Eye (tissue), 1 donor: ENCODE results near the gene GPLD1.
A peak's percentile ranks its signal among the peaks of the same experiment; 100 is the strongest.
"Not testable (repeated sequence)": the region's sequence is repeated elsewhere in the genome, so short reads cannot be mapped to it uniquely, and the experiment has no call there.

Experiments used
- DNase-seq: peaks from one replicate; pipeline ENCODE4 v3.0.0-alpha.2; 2015

GPLD1 gene, protein sequence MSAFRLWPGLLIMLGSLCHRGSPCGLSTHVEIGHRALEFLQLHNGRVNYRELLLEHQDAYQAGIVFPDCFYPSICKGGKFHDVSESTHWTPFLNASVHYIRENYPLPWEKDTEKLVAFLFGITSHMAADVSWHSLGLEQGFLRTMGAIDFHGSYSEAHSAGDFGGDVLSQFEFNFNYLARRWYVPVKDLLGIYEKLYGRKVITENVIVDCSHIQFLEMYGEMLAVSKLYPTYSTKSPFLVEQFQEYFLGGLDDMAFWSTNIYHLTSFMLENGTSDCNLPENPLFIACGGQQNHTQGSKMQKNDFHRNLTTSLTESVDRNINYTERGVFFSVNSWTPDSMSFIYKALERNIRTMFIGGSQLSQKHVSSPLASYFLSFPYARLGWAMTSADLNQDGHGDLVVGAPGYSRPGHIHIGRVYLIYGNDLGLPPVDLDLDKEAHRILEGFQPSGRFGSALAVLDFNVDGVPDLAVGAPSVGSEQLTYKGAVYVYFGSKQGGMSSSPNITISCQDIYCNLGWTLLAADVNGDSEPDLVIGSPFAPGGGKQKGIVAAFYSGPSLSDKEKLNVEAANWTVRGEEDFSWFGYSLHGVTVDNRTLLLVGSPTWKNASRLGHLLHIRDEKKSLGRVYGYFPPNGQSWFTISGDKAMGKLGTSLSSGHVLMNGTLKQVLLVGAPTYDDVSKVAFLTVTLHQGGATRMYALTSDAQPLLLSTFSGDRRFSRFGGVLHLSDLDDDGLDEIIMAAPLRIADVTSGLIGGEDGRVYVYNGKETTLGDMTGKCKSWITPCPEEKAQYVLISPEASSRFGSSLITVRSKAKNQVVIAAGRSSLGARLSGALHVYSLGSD

DNA sequence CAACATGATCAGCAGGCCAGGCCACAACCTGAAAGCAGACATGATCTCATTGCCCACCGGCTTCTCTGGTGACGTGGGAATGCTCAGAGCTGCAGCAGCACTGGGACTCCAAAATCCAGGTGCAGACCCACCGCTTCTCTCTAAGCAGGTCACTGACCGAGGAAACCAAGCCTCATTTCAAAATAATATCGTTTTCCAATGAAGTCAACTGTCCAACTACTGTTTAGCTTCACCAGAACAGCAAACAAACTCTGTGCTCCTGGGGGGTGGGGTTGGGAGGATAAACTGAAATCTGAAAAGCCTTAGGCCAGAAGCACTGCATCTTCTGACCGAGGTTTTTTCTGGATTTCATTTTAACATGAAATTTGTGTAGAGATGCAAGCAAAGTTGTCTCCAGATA is at the start of gene GPLD1:
TSS of gene GPLD1 (minus strand) at position 109 of the 400 bp plus-strand sequence. CDS start at position 42, 67 bp downstream.
- no peak for DNase-seq

DNA sequence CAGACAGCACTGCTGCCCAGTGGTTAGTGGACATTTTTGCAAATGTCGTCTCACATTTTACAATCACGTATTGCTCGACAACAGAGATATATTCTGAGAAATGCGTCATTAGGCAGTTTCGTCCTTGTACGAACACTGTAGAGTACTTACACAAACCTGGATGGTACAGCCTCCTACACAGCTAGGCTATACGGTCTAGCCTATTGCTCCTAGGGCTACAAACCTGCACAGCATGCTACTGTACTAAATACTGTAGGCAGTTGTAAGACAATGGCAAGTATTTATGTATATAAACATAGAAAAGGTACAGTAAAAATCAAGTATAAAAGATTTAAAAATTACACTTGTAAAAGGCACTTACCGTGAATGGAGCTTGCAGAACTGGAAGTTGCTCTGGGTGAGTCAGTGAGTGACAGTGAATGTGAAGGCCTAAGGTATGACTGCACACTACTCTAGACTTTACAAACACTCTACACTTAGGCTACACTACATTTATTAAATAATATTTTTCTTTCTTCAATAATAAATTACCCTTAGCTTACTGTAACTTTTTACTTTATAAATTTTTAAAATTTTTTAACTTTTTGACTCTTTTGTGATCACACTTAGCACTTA is 48.5 kb upstream of the GPLD1 start:
- DNase-seq = no peak

DNA sequence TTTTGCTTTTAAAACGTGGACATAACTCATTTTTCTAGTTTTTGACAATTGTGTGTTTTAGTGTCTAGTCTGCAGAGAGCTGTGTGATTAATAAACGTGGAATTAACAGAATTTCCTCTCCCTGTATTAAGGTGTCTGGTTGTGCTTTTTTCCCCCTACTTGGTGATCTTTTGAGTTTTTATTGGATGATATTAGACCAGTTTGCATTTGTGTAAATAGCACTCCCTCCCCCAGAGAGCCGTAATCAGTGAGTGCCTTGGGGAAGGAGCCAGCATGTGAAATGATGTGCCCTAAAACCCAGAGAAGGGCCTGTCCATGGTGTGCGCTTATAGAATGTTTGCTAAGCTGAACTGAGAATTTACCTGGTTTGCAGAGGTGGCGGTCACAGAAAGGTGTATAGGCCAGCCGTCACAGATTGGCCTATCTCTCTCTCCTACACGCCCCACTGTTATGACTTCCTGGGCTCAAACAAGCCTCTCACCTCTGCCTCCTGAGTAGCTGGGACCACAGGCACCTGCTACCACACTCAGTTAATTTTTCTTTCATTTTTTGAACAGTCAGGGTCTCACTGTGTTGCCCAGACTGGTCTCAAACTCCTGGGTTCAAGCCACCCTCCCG is 47.8 kb upstream of the GPLD1 start:
- no peak for DNase-seq

DNA sequence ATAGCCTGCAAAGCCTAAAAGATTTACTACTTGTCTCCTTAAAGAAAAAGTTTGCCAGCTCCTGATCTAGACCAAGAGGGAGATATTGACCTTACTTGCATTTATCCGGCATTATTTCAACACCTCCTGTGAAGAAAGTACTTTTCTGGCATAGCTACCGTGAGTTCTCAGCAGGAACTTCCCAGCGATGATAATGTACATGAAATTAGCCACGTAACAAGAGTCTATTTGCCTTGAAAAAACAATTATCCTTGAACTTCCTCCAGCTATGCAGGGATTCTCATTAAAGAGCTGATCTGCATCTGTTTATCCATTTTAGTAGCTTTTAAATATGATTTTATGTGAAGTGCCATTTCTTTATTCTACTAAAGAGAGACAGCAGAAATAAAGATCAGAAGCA is 47.1 kb upstream of the GPLD1 start:
- DNase-seq = no peak

DNA sequence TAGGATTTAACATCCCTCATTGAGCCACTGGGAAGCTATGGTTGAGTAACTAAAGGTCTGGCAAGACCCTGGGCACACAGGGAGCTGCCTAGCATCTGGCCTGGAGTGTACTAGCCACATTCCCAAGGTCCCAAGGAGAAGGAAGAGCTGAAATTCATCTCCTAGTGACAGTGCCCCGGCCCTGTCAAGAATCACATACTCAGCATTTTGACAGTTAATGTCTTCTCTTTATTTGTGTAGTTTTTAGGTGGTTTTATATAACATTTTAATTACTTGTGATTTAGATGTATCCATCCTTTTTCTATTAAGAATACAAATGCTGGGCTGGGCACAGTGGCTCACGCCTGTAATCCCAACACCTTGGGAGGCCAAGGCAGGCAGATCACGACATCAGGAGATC is 45.8 kb upstream of the GPLD1 start:
- DNase-seq = no peak

DNA sequence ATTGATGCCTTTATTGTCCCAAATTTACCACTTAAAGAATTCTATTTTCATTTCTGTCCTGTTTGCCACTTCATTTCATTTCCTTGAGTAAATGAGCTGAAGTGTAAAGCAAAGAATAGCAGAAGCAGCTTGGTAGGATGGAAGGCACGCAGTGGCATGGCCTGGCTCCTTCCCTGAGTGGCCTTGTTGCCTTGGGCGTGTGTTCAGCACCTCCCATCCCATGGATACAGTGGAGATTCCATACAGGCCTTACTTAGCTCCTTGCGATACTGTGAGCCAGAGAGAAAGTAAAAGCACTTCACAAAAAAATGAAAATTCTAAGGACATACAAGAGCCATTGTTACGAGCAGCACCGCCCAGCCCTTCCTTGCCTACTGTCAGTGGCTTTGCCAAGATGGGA is 45.0 kb upstream of the GPLD1 start:
- DNase-seq = no peak

DNA sequence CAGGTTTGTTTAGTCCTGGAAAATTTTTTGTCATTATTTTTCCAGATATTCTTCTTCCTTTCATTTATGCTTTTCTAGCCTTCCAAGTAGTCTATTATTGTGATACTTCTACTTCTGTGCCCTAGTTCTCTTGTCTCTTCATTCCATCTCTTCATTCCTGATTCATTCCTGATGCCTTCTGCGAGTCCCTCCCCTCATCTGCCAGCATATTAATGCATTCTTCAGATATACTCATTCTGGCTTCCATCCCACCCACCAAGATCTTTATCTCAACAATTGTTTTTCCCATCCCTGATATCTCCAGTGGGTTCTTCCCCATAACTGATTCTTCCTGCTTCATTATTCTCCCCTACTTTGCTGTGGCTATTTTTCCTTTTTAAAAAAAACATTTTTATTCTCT is 40.6 kb upstream of the GPLD1 start:
- no peak for DNase-seq

DNA sequence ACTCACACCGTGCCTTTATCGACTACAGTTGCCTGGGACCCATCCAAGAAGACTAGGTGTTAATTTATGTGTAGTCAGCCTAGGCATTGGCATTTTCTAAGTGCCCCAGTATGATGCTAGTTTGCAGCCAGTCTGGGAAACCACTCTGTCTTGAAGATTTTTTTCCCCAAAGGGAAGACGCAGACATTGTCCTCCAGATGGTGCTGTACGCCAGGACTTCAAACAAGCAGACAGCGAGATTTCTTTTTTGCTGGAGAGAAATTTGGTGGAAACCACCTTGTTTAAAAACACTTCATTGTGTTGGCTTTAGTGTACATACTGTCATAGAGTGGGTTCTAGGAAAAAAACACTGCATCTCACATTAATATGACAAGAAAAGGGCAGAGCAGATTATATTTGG is 35.4 kb upstream of the GPLD1 start:
- peak; percentile 63 for DNase-seq

DNA sequence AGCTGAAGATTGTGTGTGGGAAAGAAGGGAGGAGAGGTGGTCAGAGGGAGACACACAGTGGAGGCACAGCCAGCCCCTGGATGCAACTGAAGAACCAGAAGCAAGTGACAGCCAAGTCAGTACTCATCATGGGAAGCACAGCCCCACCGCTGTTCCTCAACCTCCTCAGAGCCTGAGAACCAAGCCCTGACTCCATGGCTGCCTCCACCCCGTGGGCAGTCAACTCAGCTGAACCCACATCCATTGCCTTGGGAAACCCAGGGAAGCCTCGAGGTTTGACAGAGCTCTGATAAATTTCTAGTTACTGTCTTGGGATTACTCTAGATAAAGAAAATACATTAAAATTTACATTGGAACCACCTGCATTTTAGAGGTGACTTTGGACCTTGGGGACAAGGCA is 35.0 kb upstream of the GPLD1 start:
- DNase-seq = no peak

DNA sequence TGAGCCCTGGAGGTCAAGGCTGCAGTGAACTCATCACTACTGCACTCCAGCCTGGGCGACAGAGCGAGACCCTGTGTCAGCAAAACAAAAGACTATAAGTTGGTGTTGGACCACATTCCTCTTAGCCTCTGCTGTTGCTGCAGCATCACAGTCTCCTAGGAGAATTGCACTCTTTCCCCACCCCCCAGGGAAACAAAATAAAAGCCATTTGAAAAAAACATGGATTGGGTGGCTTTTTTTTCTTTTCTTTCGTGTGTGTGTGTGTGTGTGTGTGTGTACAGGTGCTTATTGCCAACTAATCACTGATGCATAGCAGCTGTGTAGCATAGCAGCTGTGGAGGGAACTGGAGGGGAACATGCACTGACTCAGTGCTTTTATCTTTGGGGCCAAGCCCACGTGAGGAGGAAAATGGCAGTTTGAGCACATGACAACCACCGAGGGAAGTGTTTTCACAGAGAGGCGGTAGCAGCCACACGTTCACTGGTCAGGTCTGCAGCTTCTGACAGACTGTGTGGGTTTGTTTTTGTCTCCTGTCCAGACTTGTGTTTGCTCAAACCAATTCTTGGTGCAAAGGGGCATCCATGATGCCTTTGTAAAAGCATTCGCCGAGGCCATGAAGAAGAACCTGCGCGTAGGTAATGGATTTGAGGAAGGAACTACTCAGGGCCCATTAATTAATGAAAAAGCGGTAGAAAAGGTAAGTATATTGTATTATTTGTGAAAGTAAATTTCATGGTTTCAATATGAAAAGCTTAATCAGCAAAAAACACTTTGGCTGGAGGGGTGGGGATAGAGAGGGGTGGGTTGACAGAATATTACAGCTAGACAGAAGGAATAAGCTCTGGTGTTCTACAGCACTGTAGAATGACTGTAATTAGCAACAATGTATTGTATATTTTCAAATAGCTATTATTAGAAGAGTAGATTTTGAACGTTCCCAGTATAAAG is 33.1 kb upstream of the GPLD1 start:
- peak; percentile 27 for DNase-seq

DNA sequence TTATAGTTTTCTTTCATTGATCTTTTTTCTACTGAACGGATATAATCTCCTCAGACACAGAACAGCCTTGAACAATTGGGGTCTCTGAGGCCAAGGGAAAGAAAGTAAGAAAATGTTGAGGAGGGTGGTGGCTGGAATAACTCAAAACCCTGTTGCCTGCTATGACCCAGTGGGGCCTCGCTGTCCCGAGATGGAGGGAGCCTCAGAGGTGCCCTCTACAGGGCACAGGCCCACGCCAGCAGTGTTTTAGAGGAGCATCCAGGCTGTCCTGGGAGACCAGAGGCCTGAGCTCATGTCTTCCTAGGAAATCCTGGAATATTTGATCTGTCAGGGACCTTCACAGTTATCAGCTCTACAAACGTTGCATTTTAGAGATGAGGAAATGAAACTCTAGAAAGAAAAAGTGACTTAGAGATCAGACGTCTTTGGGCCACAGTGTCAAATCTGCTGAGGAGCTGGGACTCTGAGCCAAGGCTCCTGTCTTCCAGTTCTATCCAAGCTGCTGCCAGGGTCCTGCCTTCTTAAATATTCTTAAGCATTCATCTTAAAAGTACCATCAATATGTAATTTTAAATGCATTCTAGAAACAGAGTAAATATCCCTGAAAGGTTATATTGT is 31.7 kb upstream of the GPLD1 start:
- DNase-seq = peak; percentile 13

DNA sequence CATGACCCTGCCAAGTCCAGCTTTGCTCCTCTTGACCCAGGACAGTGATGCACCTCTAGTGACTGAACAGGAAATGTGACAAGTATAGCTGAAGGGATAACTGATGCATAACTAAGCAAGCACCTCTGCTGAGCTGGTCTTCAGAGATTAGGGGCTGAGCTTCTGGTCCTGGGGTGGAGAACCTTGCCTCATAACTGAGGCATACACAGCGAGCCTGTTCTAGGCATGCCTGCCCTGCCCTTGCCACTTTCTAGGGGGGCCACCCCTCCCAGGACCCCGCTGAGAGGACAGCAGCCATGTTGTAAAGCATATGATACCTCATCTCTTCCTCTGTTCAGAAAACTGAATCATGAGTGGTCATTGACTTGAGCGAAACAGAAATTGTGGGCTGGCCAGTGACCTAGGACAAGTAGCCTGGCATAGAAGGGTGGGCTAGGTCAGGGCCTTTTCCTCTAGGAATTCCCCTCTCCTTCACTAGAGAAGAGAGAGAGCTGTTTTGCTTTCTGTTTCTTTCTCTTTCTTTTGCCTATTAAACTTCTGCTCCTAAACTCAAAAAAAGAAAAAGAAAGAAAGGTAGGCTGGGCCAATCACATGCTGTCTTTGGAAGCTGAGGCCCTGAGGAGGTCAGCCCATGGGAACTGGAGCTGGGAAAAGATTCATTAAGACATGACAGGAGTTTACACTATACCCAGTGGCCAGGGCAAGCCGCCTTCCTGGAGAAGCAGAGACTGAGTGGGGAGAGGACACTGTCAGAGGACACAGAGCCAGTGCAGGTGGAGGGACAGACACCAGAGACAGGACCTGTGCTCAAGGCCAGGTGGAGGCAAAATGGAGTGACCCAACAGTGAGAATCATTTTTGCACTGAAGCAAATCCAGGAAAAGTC is 28.5 kb upstream of the GPLD1 start:
- no peak for DNase-seq

DNA sequence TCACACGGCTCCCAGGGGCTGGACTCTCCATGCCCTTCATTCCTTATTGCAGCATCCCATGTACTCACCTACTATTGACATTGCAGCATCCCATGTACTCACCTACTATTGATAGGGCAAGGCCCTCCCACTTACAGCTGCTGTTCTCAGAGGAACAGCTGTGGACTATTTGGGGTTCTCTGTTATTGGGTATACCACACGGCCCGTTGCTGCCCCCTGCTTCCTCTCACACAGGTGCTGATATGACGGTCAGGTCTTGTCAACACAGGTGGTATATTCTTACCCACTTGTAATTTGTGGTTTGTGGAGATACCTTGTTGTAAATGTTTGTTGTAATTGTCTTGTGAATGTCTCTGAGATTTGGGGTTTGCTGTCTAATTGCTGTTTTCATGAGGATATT is 24.2 kb upstream of the GPLD1 start:
- DNase-seq = no peak

DNA sequence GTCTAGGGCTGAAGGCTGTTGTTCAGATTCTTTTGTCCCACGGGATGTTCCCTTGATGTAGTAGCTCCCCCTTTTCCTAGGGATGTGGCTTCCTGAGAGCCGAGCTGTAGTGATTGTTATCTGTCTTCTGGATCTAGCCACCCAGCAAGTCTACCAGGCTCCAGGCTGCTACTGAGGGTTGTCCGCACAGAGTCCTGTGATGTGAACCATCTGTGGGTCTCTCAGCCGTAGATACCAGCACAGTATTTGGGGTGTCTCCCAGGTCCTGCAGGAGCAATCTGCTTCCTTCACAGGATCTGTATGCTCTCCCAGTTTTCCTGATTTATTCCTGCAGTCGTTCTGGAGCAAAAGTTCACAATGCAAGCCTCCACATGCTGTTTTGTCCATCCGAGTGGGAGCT is 22.6 kb upstream of the GPLD1 start:
- not testable (repeated sequence) for DNase-seq

DNA sequence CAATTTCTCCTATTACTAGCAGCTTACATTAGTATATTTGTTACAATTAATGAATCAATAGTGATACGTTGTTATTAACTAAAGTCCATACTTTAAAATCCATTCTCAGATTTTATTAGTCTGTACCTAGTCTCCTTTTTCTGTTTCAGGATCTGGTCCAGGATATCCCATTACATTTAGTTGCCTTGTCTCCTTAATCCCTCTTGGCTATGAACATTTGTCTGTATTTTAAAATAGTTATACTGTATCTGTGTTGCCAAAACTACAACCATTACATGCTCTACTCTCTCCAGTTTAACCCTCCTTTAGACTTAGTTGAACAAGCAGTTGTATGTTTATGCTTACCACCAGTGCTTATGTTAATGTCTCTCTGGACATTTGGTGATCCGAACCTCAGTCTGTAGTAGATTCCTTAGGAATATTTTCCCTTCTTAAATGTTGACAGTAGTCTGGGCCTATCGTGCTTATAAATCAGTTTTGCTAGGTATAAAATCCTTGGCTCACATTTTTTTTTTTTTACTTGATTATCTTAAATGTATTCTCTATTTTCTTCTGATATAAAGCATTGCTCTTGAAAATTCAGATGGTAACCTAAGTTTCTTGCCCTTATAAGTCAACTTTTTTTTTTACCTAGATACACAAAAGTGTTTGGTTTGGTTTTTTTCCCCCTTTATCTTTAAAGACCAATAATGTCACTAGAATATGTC is 17.6 kb upstream of the GPLD1 start:
- DNase-seq = no peak

DNA sequence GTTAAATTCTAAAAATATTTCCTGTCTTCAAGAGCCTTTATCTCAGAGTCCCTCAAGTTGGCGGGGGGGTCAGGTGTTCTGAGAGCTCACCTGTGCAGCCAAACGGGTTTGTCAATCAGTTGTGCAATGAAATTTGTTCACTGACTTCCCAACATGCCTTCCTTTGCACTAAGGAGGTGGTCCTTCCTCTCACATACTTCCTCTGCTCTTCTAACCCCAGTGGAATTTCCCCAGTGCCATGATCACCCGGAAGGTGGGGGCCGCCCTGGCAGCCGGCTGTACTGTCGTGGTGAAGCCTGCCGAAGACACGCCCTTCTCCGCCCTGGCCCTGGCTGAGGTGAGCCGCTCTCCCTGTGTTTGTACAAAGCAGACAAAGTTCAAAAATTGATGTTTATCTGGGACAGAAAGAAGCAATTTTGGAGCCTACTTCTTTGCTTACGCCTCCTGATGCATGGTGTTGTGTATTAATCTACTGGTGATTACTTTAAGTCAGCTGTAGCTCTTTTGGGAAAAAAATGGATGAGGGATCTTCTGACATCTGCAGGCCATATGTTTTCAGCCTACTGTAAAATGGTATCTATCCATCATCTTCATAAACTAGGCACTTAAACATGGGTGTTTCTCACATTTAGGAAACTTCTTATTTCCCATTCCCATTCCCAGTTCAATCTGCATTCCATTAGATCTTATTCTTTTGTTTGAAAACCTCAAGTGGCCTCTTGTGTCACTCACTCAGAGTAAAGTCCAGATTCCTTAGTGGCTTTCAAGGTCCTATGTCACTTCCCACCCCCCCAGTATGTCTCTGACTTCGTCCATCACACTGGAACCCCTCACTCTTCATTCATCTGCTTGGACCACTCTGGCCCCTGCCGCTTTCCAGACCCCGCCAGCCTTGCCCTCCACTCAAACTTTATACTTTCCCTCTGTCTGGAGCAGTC is 15.5 kb upstream of the GPLD1 start:
- no peak for DNase-seq

DNA sequence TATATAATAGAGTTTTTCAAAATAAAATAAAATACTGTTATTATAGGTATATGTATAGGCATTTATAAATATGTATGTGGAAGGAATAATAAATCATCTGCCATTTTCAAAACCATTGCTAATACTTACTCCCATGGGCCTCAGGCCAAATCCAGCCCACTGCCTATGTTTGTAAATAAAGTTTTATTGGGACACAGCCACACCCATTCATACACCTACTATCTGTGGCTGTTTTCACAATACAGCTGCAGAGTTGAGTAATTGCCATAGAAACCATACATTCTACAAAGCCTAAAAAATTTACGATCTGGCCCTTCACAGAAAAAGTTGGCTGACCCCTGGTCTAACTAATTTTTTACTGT is 14.9 kb upstream of the GPLD1 start:
- no peak for DNase-seq

DNA sequence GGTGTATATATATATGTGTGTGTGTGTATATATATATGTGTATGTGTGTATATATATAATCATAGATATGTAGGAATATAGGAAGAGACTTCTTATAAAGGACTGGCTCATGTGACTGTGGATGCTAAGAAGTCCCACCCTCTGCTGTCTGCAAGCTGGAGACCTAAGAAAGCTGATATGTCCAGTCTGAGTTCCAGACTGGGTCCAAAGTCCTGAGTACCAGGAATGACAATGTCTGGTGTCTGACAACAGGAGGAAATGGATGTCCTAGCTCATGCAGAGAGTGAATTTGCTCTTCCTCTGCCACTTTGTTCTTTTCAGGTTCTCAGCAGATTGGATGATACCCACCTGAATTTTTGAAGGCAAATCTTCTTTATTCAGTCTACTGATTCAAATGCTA is 12.5 kb upstream of the GPLD1 start:
- no peak for DNase-seq

DNA sequence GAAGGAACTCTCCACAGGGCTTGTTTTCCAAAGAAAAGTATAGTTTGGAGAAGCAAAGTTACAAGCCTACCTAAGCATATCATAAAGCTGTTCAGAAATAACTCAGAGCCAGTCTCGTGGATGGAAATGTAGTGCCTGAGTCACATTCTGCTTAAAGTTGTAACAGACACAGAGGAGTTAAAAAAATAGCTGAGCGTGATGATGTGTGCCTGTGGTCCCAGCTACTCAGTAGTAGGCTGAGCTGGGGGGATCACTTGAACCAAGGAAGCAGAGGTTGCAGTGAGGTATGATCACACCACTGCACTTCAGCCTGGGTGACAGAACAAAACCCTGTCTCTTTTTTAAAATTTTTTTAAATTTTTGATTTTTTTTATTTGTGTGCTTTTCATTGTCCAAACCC is 12.0 kb upstream of the GPLD1 start:
- no peak for DNase-seq
